Skeletal muscle satellite cell (primary cell): ENCODE measurements around the gene C13orf46.

Source experiments
- H3K27me3 ChIP-seq: 2 replicates; pipeline ENCODE4 v1.7.0; 2013; ENCODE audit warnings: low read length; ENCODE audit not compliant: control insufficient read depth, insufficient read depth
- H3K36me3 ChIP-seq: 2 replicates; pipeline ENCODE4 v1.7.0; 2013; ENCODE audit warnings: mild to moderate bottlenecking, control low read depth, low read length; ENCODE audit not compliant: insufficient read depth
- H3K4me1 ChIP-seq: 2 replicates; pipeline ENCODE4 v1.7.0; 2013; ENCODE audit warnings: low read length; ENCODE audit not compliant: control insufficient read depth, insufficient read depth
- H3K4me2 ChIP-seq: 2 replicates; pipeline ENCODE4 v1.7.0; 2013; ENCODE audit warnings: mild to moderate bottlenecking, low read length
- H3K4me3 ChIP-seq: 2 replicates; pipeline ENCODE4 v1.7.0; 2013; ENCODE audit warnings: low read length
- H3K9ac ChIP-seq: 2 replicates; pipeline ENCODE4 v1.7.0; 2013; ENCODE audit warnings: mild to moderate bottlenecking, low read depth, low read length, moderate library complexity
- H3K9me3 ChIP-seq: replicated peaks from 2 replicates; pipeline ENCODE4 v1.7.0; 2013; ENCODE audit warnings: mild to moderate bottlenecking, control low read depth, low read length

Gene C13orf46

DNA sequence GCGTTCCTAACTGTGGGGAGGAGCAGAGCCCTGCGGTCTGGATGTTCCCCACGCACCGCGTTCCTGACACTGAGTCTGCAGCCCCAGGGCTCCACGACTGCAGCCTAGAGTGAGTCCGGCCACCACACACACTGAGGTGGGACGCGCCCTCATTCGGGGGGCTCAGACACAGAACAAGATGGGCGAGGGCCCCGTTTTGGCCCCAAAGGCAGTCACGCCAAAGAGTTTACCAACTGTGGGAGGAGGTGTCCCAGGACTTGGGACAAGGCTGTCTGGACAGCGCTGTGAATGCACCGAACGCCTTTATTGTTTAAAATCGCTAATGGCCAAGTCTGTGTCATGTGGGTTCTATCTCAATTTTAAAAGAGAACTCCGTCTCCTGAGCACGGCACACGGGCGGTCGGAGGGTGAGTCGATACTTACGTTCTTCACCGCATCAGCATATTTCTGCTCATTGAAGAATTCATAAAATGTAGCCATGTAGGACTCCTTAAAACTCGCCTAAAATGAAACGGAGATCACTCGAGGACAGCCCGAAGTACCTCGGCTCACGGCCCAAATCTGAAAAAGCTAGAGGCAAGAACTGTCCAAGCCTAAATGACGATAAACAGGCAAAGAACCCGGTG lies 35.2 kb upstream of the C13orf46 start:
- no peaks in the 10 kb centered on the region for H3K9me3 ChIP-seq
- peaks cover 6% of the 10 kb centered on the region for H3K4me1 ChIP-seq
- H3K36me3 ChIP-seq = peaks cover 31% of the 10 kb centered on the region
- no peak overlapping the region for H3K9ac ChIP-seq
- H3K4me3 ChIP-seq = no peak overlapping the region
- H3K27me3 ChIP-seq = no peaks in the 10 kb centered on the region
- H3K4me2 ChIP-seq = no peak overlapping the region

DNA sequence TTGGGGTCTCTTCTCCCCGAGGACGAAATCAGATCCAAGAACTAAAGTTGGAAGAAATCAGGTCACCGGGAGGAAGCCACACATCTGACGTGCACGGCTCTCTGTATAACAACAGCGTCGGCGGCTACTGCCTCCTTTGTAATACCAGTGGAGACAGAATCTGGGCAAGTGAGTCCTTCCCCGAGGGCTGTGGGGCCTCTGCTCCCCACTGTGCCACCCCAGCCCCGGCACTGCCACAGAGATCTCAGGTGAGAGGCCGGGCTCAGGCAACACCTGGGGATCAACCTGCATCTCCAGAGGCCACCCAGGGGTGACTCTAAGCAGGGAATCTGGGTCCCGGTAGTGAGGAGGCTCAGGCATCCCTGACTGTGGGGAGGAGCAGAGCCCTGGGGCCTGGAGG lies 33.7 kb upstream of the C13orf46 start:
- H3K4me1 ChIP-seq = peaks cover 6% of the 10 kb centered on the region
- H3K36me3 ChIP-seq = peaks cover 36% of the 10 kb centered on the region
- H3K4me3 ChIP-seq = no peak overlapping the region
- no peaks in the 10 kb centered on the region for H3K9me3 ChIP-seq
- H3K27me3 ChIP-seq = no peaks in the 10 kb centered on the region
- no peak overlapping the region for H3K4me2 ChIP-seq
- H3K9ac ChIP-seq = no peak overlapping the region

DNA sequence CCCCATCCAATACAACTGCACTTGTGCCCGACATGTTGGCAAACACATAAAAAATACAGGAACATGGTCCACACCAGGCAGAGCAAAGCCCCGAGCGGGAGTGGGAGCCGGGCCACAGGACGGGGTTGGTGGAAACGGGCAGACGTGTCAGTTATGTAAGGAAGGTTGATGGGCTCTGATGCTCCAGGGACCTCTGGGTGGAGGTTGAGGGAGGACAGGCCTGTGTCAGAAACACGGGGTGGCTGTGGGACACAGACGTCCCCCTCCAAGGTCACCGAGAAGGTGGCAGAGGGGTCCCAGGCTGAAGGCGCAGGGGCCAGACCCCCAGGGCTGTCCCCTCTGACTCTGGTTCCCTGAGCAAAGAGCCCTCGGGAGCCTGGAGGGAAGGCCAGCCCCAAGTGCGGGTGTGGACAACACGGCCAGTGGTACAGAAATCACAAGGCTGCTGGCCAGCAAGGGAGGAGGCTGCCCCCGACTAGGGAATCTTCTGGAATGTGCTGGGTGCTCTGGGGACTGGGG lies 31.4 kb upstream of the C13orf46 start:
- H3K9me3 ChIP-seq = no peaks in the 10 kb centered on the region
- peaks cover 6% of the 10 kb centered on the region for H3K4me1 ChIP-seq
- H3K4me3 ChIP-seq = no peak overlapping the region
- no peak overlapping the region for H3K9ac ChIP-seq
- no peaks in the 10 kb centered on the region for H3K27me3 ChIP-seq
- peaks cover 45% of the 10 kb centered on the region for H3K36me3 ChIP-seq
- H3K4me2 ChIP-seq = no peak overlapping the region

DNA sequence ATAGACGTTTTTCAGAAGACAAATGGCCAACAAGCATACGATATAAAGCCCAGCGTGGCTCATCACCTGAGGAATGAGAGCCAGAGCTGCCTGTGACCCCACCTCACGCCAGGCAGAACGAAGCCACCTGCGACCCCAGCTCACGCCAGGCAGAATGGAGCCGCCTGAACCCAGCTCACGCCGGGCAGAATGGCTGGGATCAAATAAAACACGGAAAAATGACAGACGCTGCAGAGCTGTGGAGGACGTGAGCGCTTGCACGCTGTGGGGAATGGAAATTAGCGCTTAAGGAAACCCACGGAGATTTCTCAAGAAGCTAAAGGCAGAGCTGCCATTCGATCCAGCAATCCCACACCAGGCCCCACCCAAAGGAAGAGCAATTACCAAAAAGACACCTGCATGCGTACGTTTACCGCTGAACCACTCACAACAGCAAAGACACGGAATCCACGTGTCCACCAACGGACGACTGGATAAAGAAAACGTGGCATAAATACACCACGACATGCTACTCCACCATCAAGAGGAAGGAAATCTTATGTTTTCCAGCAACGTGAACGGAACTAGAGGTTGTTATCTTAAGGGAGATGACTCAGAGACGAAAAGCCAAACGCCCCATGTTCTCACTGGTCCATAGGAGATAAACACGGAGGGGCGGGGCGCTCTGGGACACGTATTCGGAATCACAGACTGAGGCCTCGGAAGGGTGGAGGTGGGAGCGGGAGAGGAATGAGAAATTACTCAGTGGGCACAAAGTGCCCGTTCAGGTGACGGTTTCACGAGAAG lies 30.7 kb upstream of the C13orf46 start:
- Histone ChIP-seq H3K9ac (no peak overlapping the region), H3K36me3 (peaks cover 42% of the 10 kb centered on the region), H3K27me3 (no peaks in the 10 kb centered on the region), H3K4me3 (no peak overlapping the region), H3K4me2 (no peak overlapping the region), H3K9me3 (no peaks in the 10 kb centered on the region), H3K4me1 (peaks cover 6% of the 10 kb centered on the region)

DNA sequence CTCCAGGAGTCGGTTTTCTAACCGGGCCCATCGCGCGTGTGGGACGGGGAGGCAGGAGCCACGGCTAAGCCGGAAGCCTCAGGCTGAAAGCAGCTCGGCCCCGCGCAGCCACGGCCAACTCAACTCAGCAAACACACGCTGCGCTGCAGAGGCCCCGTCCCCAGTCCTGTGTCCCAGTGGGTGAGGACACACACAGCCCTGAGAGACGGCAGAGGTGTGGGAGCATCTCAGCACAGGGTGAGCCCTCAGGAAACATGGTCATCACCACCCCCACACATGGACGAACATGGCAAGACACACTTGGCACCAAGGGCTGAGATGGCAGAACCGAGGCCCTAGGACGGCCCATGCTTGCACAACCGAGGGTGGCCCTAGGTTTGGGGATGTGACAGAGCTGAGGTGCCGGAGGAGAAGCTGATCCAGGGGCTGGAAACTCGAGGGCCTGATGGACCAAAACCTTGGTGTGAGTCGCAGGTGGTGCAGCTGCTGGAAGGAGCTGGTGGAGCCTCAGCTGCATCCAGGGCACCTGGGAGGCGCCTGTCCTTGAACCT lies 29.0 kb upstream of the C13orf46 start:
- Histone ChIP-seq H3K9me3 (no peaks in the 10 kb centered on the region), H3K36me3 (peaks cover 45% of the 10 kb centered on the region), H3K27me3 (no peaks in the 10 kb centered on the region), H3K4me2 (no peak overlapping the region), H3K4me3 (no peak overlapping the region), H3K4me1 (peaks cover 17% of the 10 kb centered on the region), H3K9ac (no peak overlapping the region)

DNA sequence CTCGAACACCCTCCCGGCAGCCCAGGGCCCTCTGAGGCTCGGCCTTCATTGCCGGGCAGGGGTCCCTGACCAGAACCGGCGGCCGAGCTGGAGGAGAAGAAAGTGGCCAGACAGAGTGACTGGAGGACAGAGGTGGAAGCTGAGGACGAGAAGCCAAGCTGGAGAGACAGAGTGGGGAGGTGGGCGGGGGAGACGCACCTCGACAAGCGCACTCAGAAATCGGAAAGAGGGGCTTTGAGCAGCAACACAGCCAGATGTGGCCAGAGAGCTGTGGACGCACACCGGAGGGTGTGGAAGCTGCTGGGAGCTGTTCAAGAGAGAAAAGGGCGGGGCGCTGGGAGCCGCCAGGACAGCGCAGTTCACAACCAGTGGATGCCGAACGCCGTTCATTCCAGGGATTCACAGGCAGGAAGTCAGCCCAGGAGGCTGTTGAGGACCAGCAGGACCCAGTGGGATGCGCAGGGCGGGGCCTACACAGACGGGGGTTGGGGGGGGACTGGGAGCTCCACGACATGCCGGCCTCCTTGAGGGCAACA lies 28.2 kb upstream of the C13orf46 start:
- Histone ChIP-seq H3K9ac (no peak overlapping the region), H3K36me3 (peaks cover 47% of the 10 kb centered on the region), H3K4me1 (peaks cover 23% of the 10 kb centered on the region)

DNA sequence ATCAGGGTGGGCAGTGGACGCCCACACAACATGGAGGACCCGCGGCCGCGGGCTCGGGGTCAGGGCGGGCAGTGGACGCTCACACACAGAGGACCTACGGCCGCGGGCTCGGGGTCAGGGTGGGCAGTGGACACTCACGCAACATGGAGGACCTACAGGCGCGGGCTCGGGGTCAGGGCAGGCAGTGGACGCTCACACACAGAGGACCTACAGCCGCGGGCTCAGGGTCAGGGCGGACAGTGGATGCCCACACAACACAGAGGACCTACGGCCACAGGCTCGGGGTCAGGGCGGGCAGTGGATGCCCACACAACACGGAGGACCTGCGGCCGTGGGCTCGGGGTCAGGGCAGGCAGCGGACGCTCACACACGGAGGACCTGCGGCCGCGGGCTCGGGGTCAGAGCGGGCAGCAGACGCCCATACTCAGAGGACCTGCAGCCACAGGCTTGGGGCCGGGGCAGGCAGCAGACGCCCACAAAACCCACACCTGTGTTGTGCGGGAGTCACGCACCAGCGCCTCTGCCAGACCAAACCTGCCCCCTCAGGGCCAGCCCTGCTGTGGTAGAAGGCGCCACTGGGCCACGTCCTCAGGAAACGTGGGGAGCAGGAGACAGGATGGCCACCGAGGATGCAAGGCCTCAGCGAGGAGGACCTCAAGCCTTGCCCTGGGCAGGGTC lies 27.6 kb upstream of the C13orf46 start:
- no peak overlapping the region for H3K4me2 ChIP-seq
- H3K9me3 ChIP-seq = no peaks in the 10 kb centered on the region
- H3K36me3 ChIP-seq = peaks cover 53% of the 10 kb centered on the region

More for the DNA sequence above, 28.2 kb upstream of the C13orf46 start:
- H3K4me3 ChIP-seq = no peak overlapping the region
- H3K9me3 ChIP-seq = no peaks in the 10 kb centered on the region
- no peak overlapping the region for H3K4me2 ChIP-seq
- H3K27me3 ChIP-seq = no peaks in the 10 kb centered on the region

DNA sequence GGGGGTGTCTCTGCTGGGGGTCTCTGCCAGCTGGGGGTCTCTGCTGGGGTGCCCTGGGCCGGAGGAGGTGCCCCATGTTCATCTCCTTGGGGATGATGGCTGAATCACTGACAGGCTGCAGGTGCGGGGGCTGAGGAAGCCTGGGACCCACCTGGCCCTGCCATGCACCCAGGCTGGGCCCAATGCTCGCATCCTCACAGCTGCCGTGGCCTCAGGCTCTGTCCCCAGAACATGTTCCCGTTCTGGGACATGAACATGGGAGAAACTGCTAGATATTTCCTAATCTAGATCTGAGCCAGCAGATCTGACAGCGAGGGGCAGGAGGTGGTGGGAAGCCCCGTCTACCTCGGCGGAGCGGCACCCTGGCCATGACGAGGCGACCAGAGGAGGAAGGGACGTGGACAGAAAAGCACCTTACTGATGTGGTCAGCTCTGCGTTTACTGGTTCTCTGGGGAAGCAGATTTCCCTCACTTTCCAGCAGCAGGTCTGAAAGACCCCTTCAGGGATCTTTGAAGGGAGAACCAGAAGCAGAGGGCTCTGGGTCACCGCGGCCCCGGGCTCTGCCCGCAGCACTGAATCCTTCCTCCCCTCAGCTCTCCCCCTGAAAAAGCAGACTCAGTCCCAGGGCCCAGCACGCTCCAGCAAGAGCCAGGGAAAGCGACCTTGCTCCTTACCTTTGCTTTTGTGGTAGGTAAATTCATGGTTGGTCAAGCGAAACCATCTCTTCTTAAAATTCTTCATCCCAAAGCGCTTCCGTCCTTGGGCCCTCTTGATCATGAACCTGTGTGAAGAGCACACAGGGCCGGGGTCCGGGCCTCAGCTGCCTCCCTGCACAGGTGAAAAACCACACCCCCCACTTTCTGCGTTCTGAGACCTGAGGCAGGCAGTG lies 26.5 kb upstream of the C13orf46 start:
- H3K27me3 ChIP-seq = no peaks in the 10 kb centered on the region
- H3K9ac ChIP-seq = no peak overlapping the region
- H3K4me1 ChIP-seq = peaks cover 22% of the 10 kb centered on the region
- H3K9me3 ChIP-seq = no peaks in the 10 kb centered on the region
- H3K4me2 ChIP-seq = no peak overlapping the region
- H3K36me3 ChIP-seq = peaks cover 57% of the 10 kb centered on the region
- no peak overlapping the region for H3K4me3 ChIP-seq

More for the DNA sequence above, 27.6 kb upstream of the C13orf46 start:
- Histone ChIP-seq H3K27me3 (no peaks in the 10 kb centered on the region), H3K4me1 (peaks cover 23% of the 10 kb centered on the region), H3K9ac (no peak overlapping the region), H3K4me3 (no peak overlapping the region)

DNA sequence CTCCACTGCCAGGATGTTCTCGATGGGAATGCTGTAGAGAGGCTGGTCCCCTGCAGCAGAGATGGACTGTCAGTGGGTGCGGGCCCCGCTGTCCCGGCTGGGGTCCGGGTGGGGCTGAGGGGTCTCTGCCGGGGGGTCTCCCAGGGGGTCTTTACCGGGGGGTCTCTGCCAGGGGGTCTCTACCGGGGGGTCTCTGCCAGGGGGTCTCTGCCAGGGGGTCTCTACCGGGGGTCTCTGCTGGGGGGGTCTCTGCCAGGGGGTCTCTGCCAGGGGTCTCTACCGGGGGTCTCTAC lies 25.7 kb upstream of the C13orf46 start:
- Histone ChIP-seq H3K36me3 (peaks cover 65% of the 10 kb centered on the region), H3K4me2 (no peak overlapping the region)

DNA sequence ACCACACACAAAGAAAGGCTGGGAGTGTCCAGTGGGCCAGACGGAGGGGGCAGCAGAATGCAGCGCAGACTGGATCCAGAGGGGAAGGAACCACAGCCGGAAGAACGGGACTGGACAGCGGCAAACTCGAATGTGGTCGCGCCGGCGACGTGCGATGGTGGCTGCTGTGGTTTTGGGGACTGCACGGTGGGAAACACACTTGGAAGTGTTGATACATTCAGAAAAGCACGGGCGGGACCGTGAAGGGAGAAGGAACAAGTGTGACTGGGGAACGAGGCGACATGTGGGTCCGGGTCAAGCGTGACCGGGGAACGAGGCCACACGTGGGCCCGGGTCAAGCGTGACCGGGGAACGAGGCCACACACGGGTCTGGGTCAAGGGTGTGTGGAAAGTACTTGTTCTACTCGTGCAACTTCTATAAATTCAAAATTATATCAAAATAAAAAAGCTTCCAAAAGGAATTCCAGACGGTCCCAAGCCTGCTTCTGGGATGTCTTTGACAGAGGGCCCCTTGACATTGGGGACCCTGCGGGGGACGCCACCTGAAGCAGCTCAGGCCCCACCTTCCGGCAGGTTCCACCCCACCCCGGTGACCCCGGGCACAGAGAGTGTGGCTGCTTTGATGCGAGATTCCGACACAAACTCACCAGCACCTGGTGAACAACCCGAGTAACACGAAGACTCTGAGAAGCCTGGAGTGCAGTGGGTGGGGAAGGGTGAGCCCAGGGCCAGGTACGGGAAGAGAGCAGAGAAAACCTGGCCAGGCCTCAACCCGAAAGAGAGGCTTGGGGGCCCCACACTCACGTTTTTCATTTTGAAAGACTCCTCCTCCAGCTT lies 25.1 kb upstream of the C13orf46 start:
- Histone ChIP-seq H3K9me3 (no peaks in the 10 kb centered on the region), H3K9ac (peak overlapping the region; percentile 14), H3K4me2 (no peak overlapping the region), H3K4me1 (peaks cover 17% of the 10 kb centered on the region), H3K36me3 (peaks cover 71% of the 10 kb centered on the region), H3K4me3 (no peak overlapping the region), H3K27me3 (no peaks in the 10 kb centered on the region)

More for the DNA sequence above, 25.7 kb upstream of the C13orf46 start:
- Histone ChIP-seq H3K9me3 (no peaks in the 10 kb centered on the region), H3K9ac (no peak overlapping the region), H3K4me3 (no peak overlapping the region), H3K4me1 (peaks cover 17% of the 10 kb centered on the region), H3K27me3 (no peaks in the 10 kb centered on the region)
